ENCODE results near the gene POC1B.
"Not testable (repeated sequence)": the region's sequence is repeated elsewhere in the genome, so short reads cannot be mapped to it uniquely, and the experiment has no call there.

DNA sequence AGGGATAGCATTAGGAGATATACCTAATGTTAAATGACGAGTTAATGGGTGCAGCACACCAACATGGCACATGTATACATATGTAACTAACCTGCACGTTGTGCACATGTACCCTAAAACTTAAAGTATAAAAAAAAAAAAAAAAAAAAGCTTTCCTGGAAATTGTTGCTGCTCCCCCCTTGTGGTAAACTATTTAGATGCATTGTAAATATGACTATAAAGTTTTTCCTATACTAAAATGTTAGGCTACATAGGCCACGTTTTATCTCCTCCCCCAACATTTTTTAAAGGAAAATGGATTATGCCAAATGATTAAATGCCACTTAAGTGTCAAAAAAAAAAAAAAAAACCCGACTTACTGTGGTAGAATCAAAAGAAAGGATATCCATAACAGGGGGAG lies 66.6 kb downstream of the POC1B start:
- TF ChIP-seq SUZ12 (IDR thresholded peaks at IDR 0.05; ENCODE audit: extremely low read depth, insufficient read depth, insufficient read length); YY1 (IDR thresholded peaks at IDR 0.05; ENCODE audit: insufficient read depth, insufficient read length); ZNF274 (IDR thresholded peaks at IDR 0.05; ENCODE audit: low read depth, low read length): not testable (repeated sequence)

Data from NT2/D1 (cell line).